Astrocyte (in vitro differentiated cells and primary cell): ENCODE data around the gene PLXNB1.

Source experiments
- CTCF ChIP-seq: IDR thresholded peaks from 2 replicates; pipeline ENCODE4 v1.5.1; 2011; ENCODE audit warnings: low read depth, mild to moderate bottlenecking, inconsistent platforms, low read length, moderate library complexity; ENCODE audit not compliant: insufficient read depth
- EZH2 ChIP-seq: IDR thresholded peaks from 2 replicates; pipeline ENCODE4 v1.6.1; 2012; ENCODE audit warnings: mild to moderate bottlenecking, low read length, inconsistent platforms; ENCODE audit not compliant: insufficient read depth

- TF ChIP-seq CTCF, result no peak
- no peak for TF ChIP-seq EZH2
Observed at GRCh38 chr3:48431224-48432029, 1.5 kb upstream of the PLXNB1 start.
